ENCODE results near the gene HECTD3. TPM values are rescaled to one million over a fixed set of nuclear protein-coding genes. Genes with fewer than 3 reads are reported as not detected.

The HECTD3 gene
- total RNA-seq, 1 experiment from 2014 or later = 25.5 TPM

DNA sequence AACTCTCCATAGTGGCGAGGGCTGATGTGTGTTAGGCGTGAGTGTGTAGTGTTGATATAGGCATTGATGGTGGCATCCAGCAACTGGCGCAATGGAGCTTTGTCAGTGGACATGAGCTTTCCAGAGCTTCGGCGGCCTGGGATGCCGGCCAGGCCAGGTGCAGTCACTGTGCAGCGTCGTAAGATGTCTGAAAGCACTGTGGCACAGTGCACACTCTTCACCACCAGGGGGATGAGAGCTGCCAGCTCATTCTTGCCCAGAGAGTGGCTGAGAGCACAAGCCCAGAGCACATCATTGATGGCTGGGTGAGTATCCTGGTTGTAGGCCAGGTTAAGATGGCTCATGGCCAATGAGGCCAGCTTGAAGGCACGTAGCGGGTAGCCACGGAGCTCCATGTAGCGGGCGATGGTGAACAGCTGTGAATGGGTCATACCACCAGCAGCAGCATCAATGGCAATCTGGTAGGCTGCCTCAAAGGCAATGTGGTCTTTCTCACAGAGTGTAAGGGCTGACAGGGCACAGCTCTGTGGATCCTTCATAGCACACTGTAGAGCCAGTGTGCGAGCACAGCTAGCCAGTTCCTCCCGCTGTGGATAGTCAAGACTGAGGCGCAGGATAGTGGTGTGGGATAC is 7.6 kb upstream of the HECTD3 start:
- ATAC-seq = peak; percentile 96
- Histone ChIP-seq H3K27me3 (ENCODE audit: insufficient read depth, low read length) (no peaks in the 10 kb centered on the region), H3K9ac (ENCODE audit: low read length) (no peak overlapping the region), H3K4me2 (ENCODE audit: low read length) (0 out of 2 replicates have a peak overlapping the region, but pooled peaks have one; percentile 1), H3K9me3 (ENCODE audit: control insufficient read depth in 1 of 2, insufficient read depth in 1 of 2, low read depth in 1 of 2, low read length in 2 of 2) (no peaks in the 10 kb centered on the region), H3K4me3 (replicated peaks in 1 of 2; ENCODE audit: low read depth in 1 of 2, low read length in 2 of 2) (no peak overlapping the region), H2AFZ (ENCODE audit: low read depth, low read length, poor library complexity, severe bottlenecking) (peak overlapping the region; percentile 28), H3K27ac (ENCODE audit: low read depth, low read length) (no peak overlapping the region), H3K9me2 (ENCODE audit: insufficient read depth) (no peaks in the 10 kb centered on the region), H3K4me1 (ENCODE audit: control insufficient read depth in 1 of 2, insufficient read depth in 2 of 2, low read length in 2 of 2) (no peaks in the 10 kb centered on the region), H3K36me3 (ENCODE audit: control insufficient read depth in 1 of 2, insufficient read depth in 2 of 2, low read length in 2 of 2) (no peaks in the 10 kb centered on the region), H4K20me1 (ENCODE audit: insufficient read depth) (no peaks in the 10 kb centered on the region), H3K79me2 (ENCODE audit: insufficient read depth, low read length) (no peaks in the 10 kb centered on the region)
- no TSS peak for BruUV-seq (replicated peaks)
- RAD21 ChIA-PET (ENCODE audit: low non-redundant PET in 1 of 2, low total read pairs in 2 of 2, uncharacterized antibody in 2 of 2, unreplicated experiment in 2 of 2) = interaction anchor here (0.6 to 1.6 kb wide), 4 partner anchors 281 to 285 kb away, joined by 3 to 8 read pairs (median 4); no protein-coding TSS in a partner anchor
- POLR2A ChIA-PET = interaction anchor here (0.6 to 1.5 kb wide), 3 partner anchors 281 to 472 kb away, joined by 3 to 6 read pairs (median 3); partner anchors contain the start of gene TESK2
- intact Hi-C loops (cut with micrococcal nuclease) = loop anchor here (1.0 to 10.0 kb wide), 3 partner anchors 212 to 886 kb away; no protein-coding TSS in a partner anchor
- peak; percentile 41 for DNase-seq (ENCODE audit: low read depth, low spot score)
- no peak for TF ChIP-seq ZFX (IDR thresholded peaks at IDR 0.05)
- TF ChIP-seq, protein P1, sequence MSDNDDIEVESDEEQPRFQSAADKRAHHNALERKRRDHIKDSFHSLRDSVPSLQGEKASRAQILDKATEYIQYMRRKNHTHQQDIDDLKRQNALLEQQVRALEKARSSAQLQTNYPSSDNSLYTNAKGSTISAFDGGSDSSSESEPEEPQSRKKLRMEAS (IDR thresholded peaks at IDR 0.05) = no peak
- TF ChIP-seq YY1 (IDR thresholded peaks at IDR 0.05; ENCODE audit: extremely low read depth, insufficient replicate concordance, low read depth, low read length) = peak; percentile 67
- TF ChIP-seq, protein P2, sequence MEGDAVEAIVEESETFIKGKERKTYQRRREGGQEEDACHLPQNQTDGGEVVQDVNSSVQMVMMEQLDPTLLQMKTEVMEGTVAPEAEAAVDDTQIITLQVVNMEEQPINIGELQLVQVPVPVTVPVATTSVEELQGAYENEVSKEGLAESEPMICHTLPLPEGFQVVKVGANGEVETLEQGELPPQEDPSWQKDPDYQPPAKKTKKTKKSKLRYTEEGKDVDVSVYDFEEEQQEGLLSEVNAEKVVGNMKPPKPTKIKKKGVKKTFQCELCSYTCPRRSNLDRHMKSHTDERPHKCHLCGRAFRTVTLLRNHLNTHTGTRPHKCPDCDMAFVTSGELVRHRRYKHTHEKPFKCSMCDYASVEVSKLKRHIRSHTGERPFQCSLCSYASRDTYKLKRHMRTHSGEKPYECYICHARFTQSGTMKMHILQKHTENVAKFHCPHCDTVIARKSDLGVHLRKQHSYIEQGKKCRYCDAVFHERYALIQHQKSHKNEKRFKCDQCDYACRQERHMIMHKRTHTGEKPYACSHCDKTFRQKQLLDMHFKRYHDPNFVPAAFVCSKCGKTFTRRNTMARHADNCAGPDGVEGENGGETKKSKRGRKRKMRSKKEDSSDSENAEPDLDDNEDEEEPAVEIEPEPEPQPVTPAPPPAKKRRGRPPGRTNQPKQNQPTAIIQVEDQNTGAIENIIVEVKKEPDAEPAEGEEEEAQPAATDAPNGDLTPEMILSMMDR (IDR thresholded peaks at IDR 0.05 in 2 of 3, conservative IDR thresholded peaks at IDR 0.05 in 1 of 3; ENCODE audit: borderline replicate concordance in 1 of 3, insufficient read depth in 1 of 3, low read depth in 2 of 3, low read length in 2 of 3) = peak; percentile 83 to 93 (median 84)
- no peak for TF ChIP-seq POLR2A (IDR thresholded peaks at IDR 0.05; ENCODE audit: borderline replicate concordance, extremely low read depth, insufficient read depth, insufficient read length)
- no peak for TF ChIP-seq JUND (IDR thresholded peaks at IDR 0.05)
- no peak for TF ChIP-seq TCF7L2 (IDR thresholded peaks at IDR 0.05; ENCODE audit: borderline replicate concordance, extremely low read depth, insufficient read depth, insufficient read length)
- TF ChIP-seq SRF (IDR thresholded peaks at IDR 0.05; ENCODE audit: low read depth) = no peak
- no peak for TF ChIP-seq EZH2 (IDR thresholded peaks at IDR 0.05)
- no peak for TF ChIP-seq CBX3 (IDR thresholded peaks at IDR 0.05; ENCODE audit: low read depth)
- TF ChIP-seq EZH2phosphoT487 (IDR thresholded peaks at IDR 0.05; ENCODE audit: borderline replicate concordance) = no peak
- peak; percentile 86 for TF ChIP-seq RAD21 (IDR thresholded peaks at IDR 0.05; ENCODE audit: low read depth)
- no peak for TF ChIP-seq CEBPB (IDR thresholded peaks at IDR 0.05; ENCODE audit: low read depth)
- TF ChIP-seq, protein P3, sequence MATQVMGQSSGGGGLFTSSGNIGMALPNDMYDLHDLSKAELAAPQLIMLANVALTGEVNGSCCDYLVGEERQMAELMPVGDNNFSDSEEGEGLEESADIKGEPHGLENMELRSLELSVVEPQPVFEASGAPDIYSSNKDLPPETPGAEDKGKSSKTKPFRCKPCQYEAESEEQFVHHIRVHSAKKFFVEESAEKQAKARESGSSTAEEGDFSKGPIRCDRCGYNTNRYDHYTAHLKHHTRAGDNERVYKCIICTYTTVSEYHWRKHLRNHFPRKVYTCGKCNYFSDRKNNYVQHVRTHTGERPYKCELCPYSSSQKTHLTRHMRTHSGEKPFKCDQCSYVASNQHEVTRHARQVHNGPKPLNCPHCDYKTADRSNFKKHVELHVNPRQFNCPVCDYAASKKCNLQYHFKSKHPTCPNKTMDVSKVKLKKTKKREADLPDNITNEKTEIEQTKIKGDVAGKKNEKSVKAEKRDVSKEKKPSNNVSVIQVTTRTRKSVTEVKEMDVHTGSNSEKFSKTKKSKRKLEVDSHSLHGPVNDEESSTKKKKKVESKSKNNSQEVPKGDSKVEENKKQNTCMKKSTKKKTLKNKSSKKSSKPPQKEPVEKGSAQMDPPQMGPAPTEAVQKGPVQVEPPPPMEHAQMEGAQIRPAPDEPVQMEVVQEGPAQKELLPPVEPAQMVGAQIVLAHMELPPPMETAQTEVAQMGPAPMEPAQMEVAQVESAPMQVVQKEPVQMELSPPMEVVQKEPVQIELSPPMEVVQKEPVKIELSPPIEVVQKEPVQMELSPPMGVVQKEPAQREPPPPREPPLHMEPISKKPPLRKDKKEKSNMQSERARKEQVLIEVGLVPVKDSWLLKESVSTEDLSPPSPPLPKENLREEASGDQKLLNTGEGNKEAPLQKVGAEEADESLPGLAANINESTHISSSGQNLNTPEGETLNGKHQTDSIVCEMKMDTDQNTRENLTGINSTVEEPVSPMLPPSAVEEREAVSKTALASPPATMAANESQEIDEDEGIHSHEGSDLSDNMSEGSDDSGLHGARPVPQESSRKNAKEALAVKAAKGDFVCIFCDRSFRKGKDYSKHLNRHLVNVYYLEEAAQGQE (IDR thresholded peaks at IDR 0.05; ENCODE audit: low read depth) = no peak
- no peak for TF ChIP-seq POLR2AphosphoS5 (IDR thresholded peaks at IDR 0.05; ENCODE audit: low read depth, low read length)
- no peak for TF ChIP-seq SIN3A (IDR thresholded peaks at IDR 0.05; ENCODE audit: low read depth)
- no peak for TF ChIP-seq ATF3 (IDR thresholded peaks at IDR 0.05)
- TF ChIP-seq ELF1 (IDR thresholded peaks at IDR 0.05; ENCODE audit: borderline replicate concordance, low read depth) = no peak
- CTCF ChIA-PET = interaction anchor here (0.5 to 11.9 kb wide), 10 partner anchors 9 to 1527 kb away, joined by 3 to 214 read pairs (median 5); partner anchors contain the start of genes MMACHC and TESK2

Measured in HCT116 (cell line).